Suprapubic skin (tissue), 3 donors: Measurements from ENCODE around the gene NUTM2A.
"Not testable (repeated sequence)": the region's sequence is repeated elsewhere in the genome, so short reads cannot be mapped to it uniquely, and the experiment has no call there.

ENCODE experiments used
- CTCF ChIP-seq, 2 donors: fragments of 200-600 bp in 1 of 2; fragments of 450-650 bp in 1 of 2; sonication (generic) in 1 of 2; IDR thresholded peaks; one replicate each; pipeline ENCODE4 v1.5.1; 2016 to 2019; ENCODE audit warnings: antibody characterized with exemption in 2 of 2, mild to moderate bottlenecking in 1 of 2, moderate library complexity in 1 of 2
- POLR2A ChIP-seq, 2 donors: fragments of 450-650 bp; IDR thresholded peaks; one replicate each; pipeline ENCODE4 v1.6.1; 2017; ENCODE audit warnings: antibody characterized with exemption in 2 of 2, mild to moderate bottlenecking in 2 of 2, moderate library complexity in 2 of 2

DNA sequence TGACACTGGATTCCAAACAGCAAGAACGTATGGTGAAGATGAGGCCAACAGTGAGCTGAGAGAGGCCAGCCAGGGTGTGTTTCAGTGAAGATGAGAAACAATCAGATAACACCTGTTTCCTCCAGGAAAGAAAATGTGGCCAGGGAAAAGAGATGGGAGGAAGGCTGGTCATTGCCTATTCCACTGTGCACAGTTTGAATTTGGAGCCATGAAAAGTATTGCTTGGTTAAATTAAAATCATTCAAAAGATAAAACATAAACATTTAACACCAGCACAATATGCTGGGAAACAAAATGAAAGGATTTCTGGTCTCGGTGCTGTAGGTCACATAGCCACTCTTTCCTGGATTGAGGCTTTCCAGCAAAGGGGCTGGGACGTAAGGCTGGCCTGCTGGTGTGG lies at the start of gene NUTM2A:
- TF ChIP-seq POLR2A, CTCF (IDR thresholded peaks at IDR 0.05): not testable (repeated sequence)
